IMR-90 (cell line): ENCODE data around the gene PTPRN2.

Experiments used
- CEBPB ChIP-seq: IDR thresholded peaks from 2 replicates; pipeline ENCODE4 v1.6.1; 2012; ENCODE audit warnings: low read depth, low read length, improper control_type of control experiment
- CHD1 ChIP-seq: IDR thresholded peaks from 2 replicates; pipeline ENCODE4 v1.6.1; 2012; ENCODE audit warnings: low read depth, low read length, improper control_type of control experiment
- CTCF ChIP-seq: conservative IDR thresholded peaks from 2 replicates; pipeline ENCODE4 v1.5.1; 2012; ENCODE audit warnings: mild to moderate bottlenecking, low read depth, low read length, improper control_type of control experiment
- MAZ ChIP-seq: IDR thresholded peaks from 2 replicates; pipeline ENCODE4 v1.6.1; 2012; ENCODE audit warnings: low read depth, mild to moderate bottlenecking, low read length, improper control_type of control experiment, moderate library complexity, borderline replicate concordance
- POLR2A ChIP-seq: IDR thresholded peaks from 2 replicates; pipeline ENCODE4 v1.6.1; 2012; ENCODE audit warnings: mild to moderate bottlenecking, low read depth, low read length
- RAD21 ChIP-seq: IDR thresholded peaks from 2 replicates; pipeline ENCODE4 v1.6.1; 2012; ENCODE audit warnings: low read length, improper control_type of control experiment
- RFX5 ChIP-seq: IDR thresholded peaks from 2 replicates; pipeline ENCODE4 v1.8.0; 2012; ENCODE audit warnings: low read depth, mild to moderate bottlenecking, low read length, moderate library complexity
- SMC3 ChIP-seq: fragments of 150-350 bp; IDR thresholded peaks from 2 replicates; pipeline ENCODE4 v1.6.1; 2016; ENCODE audit warnings: low read depth, mild to moderate bottlenecking, antibody characterized with exemption, low read length, moderate library complexity

GRCh38 chr7:157613575-157614322 lies 973.9 kb downstream of the PTPRN2 start:
- TF ChIP-seq CTCF (no peak), POLR2A (no peak), MAZ (no peak), CHD1 (no peak), SMC3 (no peak), CEBPB (no peak), RFX5 (no peak), RAD21 (no peak)
